T follicular helper cell (primary cell): ENCODE data around the gene CFAP221.

Source experiments
- DNase-seq: peaks from one replicate; pipeline ENCODE4 v3.0.0-alpha.2; 2020; ENCODE audit warnings: low read depth

CFAP221 gene

GRCh38 chr2:119536707-119537106, 7.5 kb upstream of the CFAP221 start:
- no peak for DNase-seq

GRCh38 chr2:119537792-119538191, 6.5 kb upstream of the CFAP221 start:
- no peak for DNase-seq

- DNase-seq, result no peak
Observed at GRCh38 chr2:119541476-119541875, 2.8 kb upstream of the CFAP221 start.

- no peak for DNase-seq
Observed at GRCh38 chr2:119544939-119545475, 758 bp downstream of the CFAP221 start.

- DNase-seq, result no peak
Observed at GRCh38 chr2:119545754-119546446, 1.7 kb downstream of the CFAP221 start.

GRCh38 chr2:119546447-119546767, 2.2 kb downstream of the CFAP221 start:
- DNase-seq, result no peak

- no peak for DNase-seq
Observed at GRCh38 chr2:119548516-119549120, 4.4 kb downstream of the CFAP221 start.

- DNase-seq, result no peak
Observed at GRCh38 chr2:119549241-119549640, 5.0 kb downstream of the CFAP221 start.

- DNase-seq, result no peak
Observed at GRCh38 chr2:119550346-119550745, 6.1 kb downstream of the CFAP221 start.

- DNase-seq, result no peak
Observed at GRCh38 chr2:119550856-119551255, 6.6 kb downstream of the CFAP221 start.

- no peak for DNase-seq
Observed at GRCh38 chr2:119552902-119553301, 8.7 kb downstream of the CFAP221 start.

GRCh38 chr2:119553687-119554344, 9.6 kb downstream of the CFAP221 start:
- no peak for DNase-seq

GRCh38 chr2:119565481-119565880, 21.2 kb downstream of the CFAP221 start:
- DNase-seq, result no peak

GRCh38 chr2:119567292-119567691, 23.0 kb downstream of the CFAP221 start:
- DNase-seq, result no peak

GRCh38 chr2:119574108-119574815, 30.0 kb downstream of the CFAP221 start:
- DNase-seq, result no peak

- DNase-seq, result no peak
Observed at GRCh38 chr2:119574864-119575263, 30.6 kb downstream of the CFAP221 start.

- DNase-seq, result no peak
Observed at GRCh38 chr2:119575439-119575838, 31.2 kb downstream of the CFAP221 start.

GRCh38 chr2:119579424-119580295, 35.4 kb downstream of the CFAP221 start:
- no peak for DNase-seq

- no peak for DNase-seq
Observed at GRCh38 chr2:119580550-119581072, 36.4 kb downstream of the CFAP221 start.

GRCh38 chr2:119583291-119583690, 39.0 kb downstream of the CFAP221 start:
- no peak for DNase-seq

- DNase-seq, result no peak
Observed at GRCh38 chr2:119584469-119584868, 40.2 kb downstream of the CFAP221 start.
